HCT116 (cell line): ENCODE data around the gene CIC. TPM values are rescaled to one million over a fixed set of nuclear protein-coding genes. Genes with fewer than 3 reads are reported as not detected.

ENCODE experiments used
- ATAC-seq: fragments of 200-7000 bp; cut with Tn5 transposase; 2 replicates; pipeline ENCODE4 v1.9.1; 2020; ENCODE audit warnings: mild to moderate bottlenecking, moderate library complexity
- BruUV-seq: library from RNA; stranded (reverse); fragments of 400-500 nt; replicated peaks from 2 replicates; lab custom pipeline; 2021; lab: Mats Ljungman, UMichigan
- CTCF ChIA-PET: fragments of 300-600 bp; sonication (Branson Sonifier 250); formaldehyde crosslinking; loops from one replicate; lab custom pipeline; 2021; ENCODE audit warnings: antibody characterized with exemption; lab: Charles Lee
- POLR2A ChIA-PET: fragments of 300-600, 350-600 bp; sonication (Branson Sonifier 250); formaldehyde crosslinking; loops from one replicate; lab custom pipeline; 2021; ENCODE audit warnings: antibody characterized with exemption; lab: Charles Lee
- RAD21 ChIA-PET, 2 experiments: fragments of 300-600 bp; sonication (Branson Sonifier 250); formaldehyde crosslinking; loops; one replicate each; lab custom pipeline; 2023; ENCODE audit warnings: low total read pairs in 2 of 2; ENCODE audit not compliant: uncharacterized antibody in 2 of 2, unreplicated experiment in 2 of 2, low non-redundant PET in 1 of 2; lab: Charles Lee
- DNase-seq: peaks from one replicate; pipeline ENCODE4 v3.0.0-alpha.2; 2010; ENCODE audit warnings: low read depth, low spot score
- H2AFZ ChIP-seq: fragments of 200-600 bp; shearing (Covaris generic), sonication (generic); 2 replicates; pipeline ENCODE4 v1.6.1; 2017; ENCODE audit warnings: low read depth, mixed run types, mixed read lengths, antibody characterized with exemption, low read length; ENCODE audit not compliant: poor library complexity, severe bottlenecking
- H3K27ac ChIP-seq: 2 replicates; pipeline ENCODE4 v1.5.1; 2012; ENCODE audit warnings: low read depth, low read length
- H3K27me3 ChIP-seq: fragments of 200-600 bp; sonication (generic); 2 replicates; pipeline ENCODE4 v1.6.1; 2016; ENCODE audit warnings: mixed run types, low read length, mixed read lengths; ENCODE audit not compliant: insufficient read depth
- H3K36me3 ChIP-seq, 2 experiments: fragments of 200-500 bp in 1 of 2; fragments of 200-600 bp in 1 of 2; sonication (Bioruptor generic) in 1 of 2; sonication (generic) in 1 of 2; 2 replicates each; pipeline versions ENCODE4 v1.5.1 to v1.6.1; 2014 to 2016; ENCODE audit warnings: low read length in 2 of 2, inconsistent platforms in 1 of 2, mixed read lengths in 1 of 2, mixed run types in 1 of 2; ENCODE audit not compliant: insufficient read depth in 2 of 2, control insufficient read depth in 1 of 2
- H3K4me1 ChIP-seq, 2 experiments: fragments of 200-600 bp in 1 of 2; sonication (generic) in 1 of 2; 2 replicates each; pipeline versions ENCODE4 v1.5.1 to v1.6.1; 2012 to 2017; ENCODE audit warnings: low read length in 2 of 2, inconsistent platforms in 1 of 2, mild to moderate bottlenecking in 1 of 2, mixed read lengths in 1 of 2, mixed run types in 1 of 2, moderate library complexity in 1 of 2; ENCODE audit not compliant: insufficient read depth in 2 of 2, control insufficient read depth in 1 of 2
- H3K4me2 ChIP-seq: fragments of 200-600 bp; sonication (generic); 2 replicates; pipeline ENCODE4 v1.6.1; 2017; ENCODE audit warnings: mixed run types, low read length, mixed read lengths
- H3K4me3 ChIP-seq, 2 experiments: fragments of 200-600 bp in 1 of 2; sonication (generic) in 1 of 2; replicated peaks in 1 of 2; 2 replicates each; pipeline ENCODE4 v1.5.1; 2011 to 2016; ENCODE audit warnings: low read length in 2 of 2, control low read depth in 1 of 2, low read depth in 1 of 2, mild to moderate bottlenecking in 1 of 2, mixed read lengths in 1 of 2, mixed run types in 1 of 2
- H3K79me2 ChIP-seq: fragments of 200-600 bp; sonication (generic); 2 replicates; pipeline ENCODE4 v1.6.1; 2017; ENCODE audit warnings: mild to moderate bottlenecking, mixed run types, low read length, moderate library complexity, mixed read lengths; ENCODE audit not compliant: insufficient read depth
- H3K9ac ChIP-seq: fragments of 200-600 bp; sonication (generic); 2 replicates; pipeline ENCODE4 v1.6.1; 2016; ENCODE audit warnings: low read length, mixed read lengths
- H3K9me2 ChIP-seq: fragments of 200-600 bp; sonication (generic), shearing (Covaris generic); 2 replicates; pipeline ENCODE4 v1.6.1; 2017; ENCODE audit warnings: mixed run types, mild to moderate bottlenecking, moderate library complexity; ENCODE audit not compliant: insufficient read depth
- H3K9me3 ChIP-seq, 2 experiments: fragments of 200-500 bp in 1 of 2; fragments of 200-600 bp in 1 of 2; sonication (Bioruptor generic) in 1 of 2; sonication (generic) in 1 of 2; 2 replicates each; pipeline ENCODE4 v1.6.1; 2014 to 2017; ENCODE audit warnings: low read length in 2 of 2, mixed read lengths in 2 of 2, inconsistent platforms in 1 of 2, low read depth in 1 of 2, mild to moderate bottlenecking in 1 of 2, mixed run types in 1 of 2, moderate library complexity in 1 of 2; ENCODE audit not compliant: control insufficient read depth in 1 of 2, insufficient read depth in 1 of 2
- H4K20me1 ChIP-seq: fragments of 200-600 bp; sonication (generic), shearing (Covaris generic); 2 replicates; pipeline ENCODE4 v1.6.1; 2017; ENCODE audit warnings: mixed run types, mild to moderate bottlenecking, moderate library complexity; ENCODE audit not compliant: insufficient read depth
- CBX3 ChIP-seq: IDR thresholded peaks from 2 replicates; pipeline ENCODE4 v1.6.1; 2012; ENCODE audit warnings: low read depth
- FOSL1 ChIP-seq: IDR thresholded peaks from 2 replicates; pipeline ENCODE4 v1.6.1; 2012; ENCODE audit warnings: low read depth
- RAD21 ChIP-seq: IDR thresholded peaks from 2 replicates; pipeline ENCODE4 v1.6.1; 2012; ENCODE audit warnings: low read depth, mild to moderate bottlenecking
- TCF7L2 ChIP-seq: IDR thresholded peaks from 2 replicates; pipeline ENCODE4 v1.7.0; 2011; ENCODE audit warnings: borderline replicate concordance, inconsistent platforms; ENCODE audit not compliant: insufficient read depth, insufficient read length; ENCODE audit errors: extremely low read depth
- YY1 ChIP-seq: IDR thresholded peaks from 2 replicates; pipeline ENCODE4 v1.6.1; 2011; ENCODE audit warnings: low read length, low read depth, moderate library complexity, mild to moderate bottlenecking; ENCODE audit not compliant: insufficient replicate concordance; ENCODE audit errors: extremely low read depth
- ZFX ChIP-seq: fragments of 450-650 bp; IDR thresholded peaks from 2 replicates; pipeline ENCODE4 v1.6.1; 2017
- intact Hi-C: fragments of 100-400 bp; cut with micrococcal nuclease; formaldehyde crosslinking; loops from 2 replicates; pipeline ENCODE4 v1.10.0; 2022
- total RNA-seq: library from RNA; stranded (reverse); gene quantifications from one replicate; pipeline ENCODE4 v1.2.1, GENCODE V29; 2021; ENCODE audit not compliant: unreplicated experiment
- TF ChIP-seq, protein P1 (sequence below): IDR thresholded peaks from 2 replicates; pipeline ENCODE4 v1.6.1; 2012

CIC gene
- total RNA-seq, 1 experiment from 2014 or later, result 52.0 TPM

- BruUV-seq, result no TSS peak
Measured at GRCh38 chr19:42242069-42242511, 27.0 kb upstream of the CIC start.

More at GRCh38 chr19:42242069-42242511, 27.0 kb upstream of the CIC start:
- intact Hi-C loops, result loop anchor here (2.0 to 5.0 kb wide), 2 partner anchors 39 to 155 kb away; no protein-coding TSS in a partner anchor
- Histone ChIP-seq H3K9me3 (no peaks in the 10 kb centered on the region), H3K27ac (peak overlapping the region; percentile 78), H4K20me1 (no peaks in the 10 kb centered on the region; the same call in 1 of the 2 replicates), H3K79me2 (peaks cover 45% of the 10 kb centered on the region), H3K4me3 (peak overlapping the region; percentile 69 to 93), H3K36me3 (peaks cover 4 to 11% of the 10 kb centered on the region in 2 experiments; a peak in 1 of 4 replicates), H3K9ac (peak overlapping the region; percentile 79), H3K4me1 (peaks cover 13 to 37% of the 10 kb centered on the region in 2 experiments), H3K9me2 (no peaks in the 10 kb centered on the region), H2AFZ (no peak overlapping the region), H3K4me2 (peak overlapping the region; percentile 86), H3K27me3 (no peaks in the 10 kb centered on the region)
- RAD21 ChIA-PET, result interaction anchor here in 1 of 2 experiments (1.4 to 1.5 kb wide), 2 partner anchors 38 to 39 kb away, joined by 4 to 5 read pairs; no protein-coding TSS in a partner anchor
- POLR2A ChIA-PET, result interaction anchor here (1.0 to 1.8 kb wide), 6 partner anchors 11 to 128 kb away, joined by 5 to 11 read pairs (median 7); partner anchors contain the start of gene ZNF526
- DNase-seq (no peak), ATAC-seq (no peak)
- TF ChIP-seq TCF7L2 (no peak), FOSL1 (no peak), ZFX (peak; percentile 100), YY1 (no peak), RAD21 (no peak), CBX3 (no peak)
- TF ChIP-seq, protein P1, sequence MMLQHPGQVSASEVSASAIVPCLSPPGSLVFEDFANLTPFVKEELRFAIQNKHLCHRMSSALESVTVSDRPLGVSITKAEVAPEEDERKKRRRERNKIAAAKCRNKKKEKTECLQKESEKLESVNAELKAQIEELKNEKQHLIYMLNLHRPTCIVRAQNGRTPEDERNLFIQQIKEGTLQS, result no peak
- CTCF ChIA-PET, result interaction anchor here (1.4 to 2.1 kb wide), 4 partner anchors 38 to 133 kb away, joined by 4 to 17 read pairs (median 8); partner anchors contain the start of gene POU2F2
